ENCODE measurements around the gene MATN1.
A peak's percentile ranks its signal among the peaks of the same experiment; 100 is the strongest.

Gene MATN1

DNA sequence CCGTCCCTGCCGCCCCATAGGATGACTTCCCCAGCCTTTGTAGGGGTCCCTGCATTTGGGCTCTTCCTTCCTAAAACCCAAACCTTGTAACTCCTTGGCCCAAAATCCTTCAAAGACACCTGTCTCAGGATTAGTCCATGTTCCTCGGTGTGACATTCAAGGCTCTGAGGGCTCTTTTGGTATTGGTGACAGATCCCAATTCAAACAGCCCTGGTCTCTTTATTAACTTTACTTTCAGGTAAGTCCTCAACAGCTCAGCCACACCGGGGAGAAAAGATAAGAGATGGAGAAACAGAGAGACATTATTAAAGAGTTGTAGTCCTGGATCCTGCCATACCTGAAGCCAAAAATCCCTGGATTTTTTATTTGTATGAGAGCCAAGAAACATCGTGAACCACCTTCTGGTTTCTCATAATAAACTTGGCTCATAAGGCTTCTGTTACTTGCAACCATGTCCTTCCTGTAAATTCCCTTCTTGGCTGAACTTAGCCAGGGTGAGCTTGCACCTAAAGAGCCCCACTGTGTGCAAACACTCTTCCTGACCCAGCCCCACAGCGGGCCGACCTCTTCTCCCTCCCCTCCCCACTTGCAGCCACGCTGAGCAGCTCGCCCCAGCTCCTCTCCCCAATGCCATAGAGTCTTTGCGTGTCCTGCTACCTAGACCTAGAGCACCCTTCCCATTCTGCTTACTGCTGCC lies 7.9 kb upstream of the MATN1 start:
- DNase-seq (ENCODE audit: low read depth) = no peak

DNA sequence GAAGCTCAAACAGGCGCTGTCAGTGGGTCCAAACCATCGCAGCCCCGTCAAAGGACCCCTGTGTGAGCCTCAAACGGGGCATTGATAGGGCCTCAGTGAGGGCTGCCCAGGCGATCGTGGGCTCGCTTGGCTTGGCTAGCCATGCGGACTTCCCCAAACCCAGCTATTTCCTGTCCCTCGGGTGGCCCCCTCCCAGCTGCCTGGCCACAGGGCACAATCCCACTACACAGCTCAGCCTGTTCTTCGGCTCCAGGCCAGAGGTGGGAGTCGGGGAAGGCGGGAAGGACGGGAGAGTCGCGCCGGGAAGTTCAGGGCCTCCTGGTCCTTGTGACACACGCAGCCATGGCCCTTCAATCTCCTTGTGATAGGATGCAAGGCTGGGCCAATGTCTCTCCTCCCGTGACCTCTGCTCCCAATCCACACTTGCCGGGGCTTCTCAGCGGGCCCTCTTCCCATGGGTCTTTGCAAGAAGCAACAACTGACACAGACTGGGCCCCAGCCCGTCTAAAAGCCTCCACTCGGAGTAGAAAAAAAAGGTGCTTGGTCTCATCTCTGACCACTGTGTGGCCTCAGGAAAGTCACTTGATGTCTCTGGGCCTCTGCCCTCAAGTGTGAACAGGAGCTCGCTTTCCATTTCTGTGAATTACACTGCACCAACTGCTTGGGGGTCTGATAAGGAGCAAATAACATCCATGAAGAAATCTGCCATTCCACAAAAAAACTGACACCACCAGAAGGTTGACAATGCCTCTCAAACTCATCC lies 7.1 kb upstream of the MATN1 start:
- no peak for DNase-seq (ENCODE audit: low read depth)

DNA sequence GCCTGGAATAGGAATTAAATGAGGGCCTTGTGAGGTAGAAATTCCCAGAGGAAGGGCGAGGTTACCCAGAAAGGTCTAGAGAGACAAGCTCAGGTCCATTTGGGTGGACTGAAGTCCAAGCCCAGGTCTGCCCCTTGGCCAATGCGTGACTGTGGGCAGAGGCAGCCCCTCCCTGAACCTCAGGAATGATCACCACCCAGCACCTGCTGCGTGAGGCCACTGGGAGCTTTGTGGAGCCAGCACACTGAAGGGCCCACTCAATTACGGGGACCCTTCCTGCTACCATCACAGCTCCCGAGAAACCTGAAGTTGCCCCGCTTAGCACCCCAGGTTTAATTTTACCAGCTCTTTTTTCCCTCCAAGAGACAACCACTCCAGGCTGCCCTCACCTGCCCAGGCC lies 6.5 kb upstream of the MATN1 start:
- no peak for DNase-seq (ENCODE audit: low read depth)

DNA sequence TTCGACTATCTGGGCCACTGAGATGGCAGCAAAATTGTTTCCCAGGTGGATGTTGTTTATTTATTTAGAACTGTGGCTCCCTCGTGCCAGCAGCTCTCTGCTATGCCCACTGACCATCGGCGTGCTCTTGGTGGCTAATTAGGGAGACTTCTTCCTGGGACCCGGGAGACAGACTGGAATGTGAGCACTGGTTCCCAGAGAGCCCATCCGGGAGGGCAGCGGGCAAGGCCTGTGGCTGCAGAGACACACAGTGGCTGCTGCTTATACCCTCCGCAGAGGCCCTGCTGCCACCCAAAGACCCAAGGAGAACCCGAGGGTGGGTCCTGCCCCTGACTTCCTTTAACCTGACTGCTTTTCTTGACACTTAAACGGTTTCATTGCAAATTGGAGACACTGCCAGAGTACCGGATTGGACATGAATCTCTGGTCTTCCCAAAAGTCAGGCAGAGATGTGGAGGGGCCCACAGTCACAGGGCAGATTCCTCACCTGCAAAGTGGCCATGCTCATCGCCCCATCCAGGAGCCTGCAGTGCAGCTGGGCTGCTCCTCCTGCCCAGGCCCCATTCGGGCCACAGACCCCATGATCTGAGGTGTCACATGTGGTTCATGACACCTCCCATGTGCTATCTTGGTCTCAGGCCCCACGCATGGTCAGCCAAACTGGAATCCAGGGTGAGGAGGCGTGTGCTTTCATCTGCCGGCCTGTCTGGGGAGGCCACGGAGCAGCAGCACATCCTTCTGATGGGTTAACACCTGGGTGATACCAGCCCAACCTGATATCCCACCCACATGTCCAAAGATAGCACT lies 5.7 kb upstream of the MATN1 start:
- DNase-seq (ENCODE audit: low read depth) = no peak

DNA sequence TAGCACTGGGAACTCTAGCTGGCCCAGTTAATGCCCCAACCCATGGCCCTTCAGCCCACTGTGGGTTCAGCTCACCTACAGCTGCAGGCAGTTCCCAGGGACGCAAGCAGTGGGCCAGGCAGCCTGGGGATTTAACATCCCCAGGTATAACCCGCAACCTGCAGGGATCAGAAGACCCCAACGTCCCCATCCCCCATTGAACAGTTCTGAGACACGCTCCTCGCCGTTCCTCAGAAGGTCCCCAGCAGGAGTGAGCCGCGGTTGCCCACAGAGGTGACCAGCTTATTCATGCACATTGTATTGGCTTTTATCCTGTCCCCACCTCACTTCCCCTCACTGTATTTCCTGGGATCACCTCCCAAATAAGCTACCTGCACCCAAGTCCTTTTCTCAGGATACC lies 5.0 kb upstream of the MATN1 start:
- no peak for DNase-seq (ENCODE audit: low read depth)

DNA sequence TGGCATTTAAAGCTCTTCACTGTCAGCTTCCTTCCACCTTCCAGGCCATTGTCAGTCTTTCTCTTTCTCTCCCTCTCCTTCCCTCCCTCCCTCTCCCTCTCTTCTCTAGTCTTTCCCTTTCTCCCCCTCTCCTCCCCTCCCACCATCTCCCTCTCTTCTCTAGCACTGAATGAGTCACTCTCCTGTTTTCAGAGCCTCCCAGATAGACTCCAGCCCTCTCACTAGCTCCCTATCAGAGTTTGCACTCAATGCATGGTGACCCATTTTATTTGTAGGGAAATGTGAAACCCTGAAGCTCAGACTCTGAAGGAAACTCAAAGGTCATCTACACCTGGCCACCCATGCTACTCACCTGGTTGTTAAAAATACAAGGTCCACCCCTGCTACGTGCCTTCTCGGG lies 4.4 kb upstream of the MATN1 start:
- no peak for DNase-seq (ENCODE audit: low read depth)

DNA sequence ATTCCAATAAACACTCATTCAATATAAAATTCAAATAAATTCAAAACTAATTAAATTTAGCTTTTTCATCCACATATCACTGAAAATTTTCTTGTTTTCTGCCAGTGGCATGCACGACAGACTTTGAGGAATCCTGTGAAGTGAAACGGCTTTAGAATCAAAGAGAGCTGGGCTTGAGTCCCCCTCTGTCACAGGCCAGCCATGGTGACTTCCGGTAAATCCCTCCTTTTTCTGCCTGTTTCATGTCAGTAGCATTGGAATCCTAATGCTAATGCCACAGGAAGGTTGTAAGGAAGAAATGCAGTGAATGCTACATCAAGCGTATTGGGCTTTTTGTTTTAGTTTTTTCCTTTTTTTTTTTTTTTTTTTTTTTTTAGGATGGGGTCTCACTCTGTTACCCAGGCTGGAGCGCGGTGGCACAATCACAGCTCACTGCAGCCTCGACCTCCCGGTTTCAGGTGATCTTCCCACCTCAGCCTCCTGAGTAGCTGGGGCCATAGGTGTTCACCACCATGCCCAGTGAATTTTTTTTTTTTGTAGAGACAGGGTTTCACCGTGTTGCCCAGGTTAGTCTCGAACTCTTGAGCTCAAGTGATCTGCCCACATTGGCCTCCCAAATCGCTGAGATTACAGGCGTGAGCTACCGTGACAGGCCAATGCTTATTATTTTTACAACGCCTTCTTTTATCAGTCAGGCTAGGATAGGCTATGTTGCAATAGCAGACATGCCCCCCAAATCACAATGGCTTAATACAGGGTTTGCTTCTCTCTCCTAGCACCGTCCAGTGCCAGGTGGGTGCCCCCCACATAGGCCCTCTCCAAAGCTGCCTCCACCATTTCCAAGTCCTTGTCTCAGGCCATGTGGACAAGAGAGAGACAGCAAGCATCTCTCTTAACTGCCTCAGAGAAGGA lies 3.6 kb upstream of the MATN1 start:
- no peak for DNase-seq (ENCODE audit: low read depth)

DNA sequence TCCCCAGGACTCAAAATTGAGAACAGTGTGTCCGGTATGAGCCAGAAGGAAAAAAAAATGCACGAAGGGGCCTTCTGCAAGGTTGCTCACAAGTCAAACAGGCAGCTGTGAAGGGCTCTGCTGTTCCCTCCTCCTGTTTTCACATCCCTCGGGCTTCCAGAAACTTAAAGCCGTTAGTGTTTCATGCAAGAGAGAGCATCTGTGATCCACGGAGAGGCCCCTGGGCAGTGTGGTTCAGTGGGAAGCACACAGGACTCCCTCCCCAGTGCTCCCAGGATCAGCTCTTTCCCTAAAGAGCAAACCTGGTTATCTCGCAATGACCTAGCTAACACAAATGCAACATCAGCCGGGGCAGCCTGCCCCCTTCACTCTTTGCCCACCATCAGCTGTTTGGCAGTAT lies 2.9 kb upstream of the MATN1 start:
- DNase-seq (ENCODE audit: low read depth) = no peak

DNA sequence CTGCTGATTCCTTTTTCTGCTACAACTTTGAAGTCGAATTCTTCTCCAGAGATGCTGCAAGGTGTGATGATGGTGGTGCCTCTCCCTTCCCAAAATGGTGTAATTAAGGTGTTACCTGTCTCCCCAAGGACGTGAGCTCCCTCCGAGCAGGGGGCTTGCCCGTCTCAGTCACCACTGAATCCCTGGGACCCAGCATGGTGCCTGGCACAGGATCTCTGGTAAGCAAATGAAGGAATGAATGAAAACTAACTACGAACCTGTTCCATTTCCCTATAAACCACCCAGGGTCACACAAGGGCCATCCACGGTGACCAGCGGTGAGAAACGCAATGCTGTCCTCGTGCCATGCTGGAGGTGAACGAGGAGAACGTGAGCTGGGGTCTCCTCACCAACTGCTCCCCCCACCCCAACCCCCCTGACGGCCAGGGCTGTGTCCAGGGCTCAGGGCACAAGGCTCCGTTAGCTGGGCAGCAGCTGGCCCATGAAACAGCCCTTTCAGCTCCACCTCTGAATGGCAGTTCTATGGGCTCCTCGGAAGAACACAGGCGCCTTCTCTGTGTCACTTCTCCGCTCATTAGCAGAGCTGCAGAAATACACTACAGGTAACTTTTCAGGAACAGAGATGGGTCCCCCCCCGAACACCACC lies 2.2 kb upstream of the MATN1 start:
- no peak for DNase-seq (ENCODE audit: low read depth)

DNA sequence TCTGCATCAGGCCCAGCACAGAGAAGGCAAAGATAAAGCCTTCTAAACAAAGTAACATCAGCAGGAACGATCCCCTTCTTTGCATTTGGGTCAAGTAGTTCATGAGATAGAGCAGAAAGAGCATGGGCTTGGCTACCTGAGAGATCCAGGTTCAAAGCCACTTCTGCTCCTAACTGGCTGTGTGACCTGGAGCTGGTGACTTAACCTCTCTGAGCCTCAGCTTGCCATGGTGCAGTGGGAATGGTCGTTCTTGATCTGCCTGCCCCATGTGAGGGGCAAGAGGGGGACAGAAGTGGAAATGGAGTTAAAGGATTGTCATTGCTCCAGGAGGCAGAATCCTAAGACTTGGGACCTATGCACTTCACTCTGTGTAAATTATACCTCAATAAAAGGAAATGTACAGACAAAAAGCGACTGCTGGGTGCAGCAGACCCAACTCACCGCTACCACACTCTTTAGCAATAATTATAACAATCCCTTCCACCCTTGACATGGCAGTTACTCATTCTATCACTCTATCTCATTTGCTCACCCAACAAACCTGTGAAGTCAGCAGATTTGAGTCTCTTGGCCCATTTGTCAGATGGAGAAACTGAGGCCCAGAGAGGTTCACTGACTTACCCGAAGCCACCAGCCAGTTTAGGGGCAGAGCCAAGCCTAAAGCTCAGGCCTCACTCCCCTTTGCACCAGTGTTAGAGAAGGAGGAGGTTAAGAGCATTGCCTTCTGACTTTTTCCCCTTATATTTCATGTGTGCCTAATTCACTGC lies 1.5 kb upstream of the MATN1 start:
- no peak for DNase-seq (ENCODE audit: low read depth)

DNA sequence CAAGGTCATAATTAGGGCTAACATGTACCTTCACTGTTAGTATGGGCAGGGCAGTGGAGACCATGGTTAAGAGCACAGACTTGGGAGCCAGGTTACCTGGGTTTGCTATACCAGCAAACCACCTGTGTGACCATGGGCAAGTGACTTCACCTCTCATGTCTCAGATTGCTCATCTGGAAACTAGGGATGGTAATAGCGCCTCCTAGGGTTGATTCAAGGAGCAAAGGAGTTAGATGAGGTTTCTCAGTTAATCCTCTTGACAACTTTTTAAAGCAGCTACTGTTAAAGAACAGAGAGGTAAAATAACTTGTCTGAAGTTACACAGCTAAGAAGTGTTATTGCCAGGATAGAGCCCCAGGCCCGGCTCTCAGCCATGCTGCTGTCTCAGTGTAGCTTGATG lies 790 bp upstream of the MATN1 start:
- no peak for DNase-seq (ENCODE audit: low read depth)

DNA sequence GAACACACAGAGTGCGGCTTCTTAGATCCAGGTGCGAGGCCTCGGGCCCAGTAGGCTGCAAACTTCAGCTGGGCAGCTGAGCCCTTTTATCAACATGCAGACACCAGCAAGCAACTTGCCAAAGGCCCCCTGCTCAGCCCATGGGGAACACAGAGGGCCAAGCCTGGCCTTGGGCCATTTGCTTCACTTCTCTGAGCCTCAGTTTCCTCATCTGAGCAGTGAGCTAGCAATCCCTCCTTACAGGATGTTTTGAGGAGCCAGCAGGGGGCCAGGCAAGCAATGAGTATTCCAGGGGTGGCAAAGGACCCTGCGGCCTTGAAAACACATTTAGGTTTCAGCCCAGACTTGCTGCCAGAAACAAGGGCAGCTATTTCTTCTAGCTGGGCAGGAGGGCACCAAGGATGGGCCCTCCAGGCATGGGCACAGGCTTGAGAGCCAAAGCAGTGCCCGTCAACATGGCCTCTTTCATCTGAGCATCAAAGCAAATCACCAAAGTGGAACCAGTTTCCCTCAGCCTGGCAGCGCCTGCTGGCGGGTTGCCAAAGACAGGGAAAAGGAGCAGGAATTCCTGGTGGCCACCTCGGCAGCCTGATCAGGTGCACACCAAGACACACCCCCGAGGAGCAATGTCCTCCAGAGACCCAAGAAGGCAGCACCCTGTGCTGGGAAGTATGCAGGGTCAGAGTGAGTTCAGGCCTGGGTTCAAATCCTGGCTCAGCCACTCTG lies 1.4 kb downstream of the MATN1 start:
- DNase-seq (ENCODE audit: low read depth) = no peak

DNA sequence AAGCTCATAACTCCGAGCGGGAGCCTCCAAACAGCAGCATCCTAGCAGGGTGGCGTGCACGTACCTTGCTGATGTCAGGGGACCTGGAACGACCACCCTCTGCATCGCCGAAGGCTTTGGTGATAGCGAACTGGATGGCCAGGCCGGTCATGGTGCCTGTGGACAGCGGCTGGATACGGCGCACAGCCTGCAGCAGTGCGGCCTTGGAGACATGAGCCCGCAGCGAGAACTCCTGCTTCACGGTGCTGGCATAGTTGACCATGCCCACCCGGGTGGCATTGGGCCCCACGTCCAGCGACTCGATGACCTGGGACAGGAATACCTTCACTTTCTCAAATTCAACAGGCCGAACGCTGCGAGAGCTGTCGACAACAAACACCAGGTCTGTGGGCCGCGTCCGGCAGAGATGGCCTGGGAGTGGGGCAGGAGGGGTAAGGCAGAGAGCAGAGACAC lies 2.0 kb downstream of the MATN1 start:
- DNase-seq (ENCODE audit: low read depth) = no peak

DNA sequence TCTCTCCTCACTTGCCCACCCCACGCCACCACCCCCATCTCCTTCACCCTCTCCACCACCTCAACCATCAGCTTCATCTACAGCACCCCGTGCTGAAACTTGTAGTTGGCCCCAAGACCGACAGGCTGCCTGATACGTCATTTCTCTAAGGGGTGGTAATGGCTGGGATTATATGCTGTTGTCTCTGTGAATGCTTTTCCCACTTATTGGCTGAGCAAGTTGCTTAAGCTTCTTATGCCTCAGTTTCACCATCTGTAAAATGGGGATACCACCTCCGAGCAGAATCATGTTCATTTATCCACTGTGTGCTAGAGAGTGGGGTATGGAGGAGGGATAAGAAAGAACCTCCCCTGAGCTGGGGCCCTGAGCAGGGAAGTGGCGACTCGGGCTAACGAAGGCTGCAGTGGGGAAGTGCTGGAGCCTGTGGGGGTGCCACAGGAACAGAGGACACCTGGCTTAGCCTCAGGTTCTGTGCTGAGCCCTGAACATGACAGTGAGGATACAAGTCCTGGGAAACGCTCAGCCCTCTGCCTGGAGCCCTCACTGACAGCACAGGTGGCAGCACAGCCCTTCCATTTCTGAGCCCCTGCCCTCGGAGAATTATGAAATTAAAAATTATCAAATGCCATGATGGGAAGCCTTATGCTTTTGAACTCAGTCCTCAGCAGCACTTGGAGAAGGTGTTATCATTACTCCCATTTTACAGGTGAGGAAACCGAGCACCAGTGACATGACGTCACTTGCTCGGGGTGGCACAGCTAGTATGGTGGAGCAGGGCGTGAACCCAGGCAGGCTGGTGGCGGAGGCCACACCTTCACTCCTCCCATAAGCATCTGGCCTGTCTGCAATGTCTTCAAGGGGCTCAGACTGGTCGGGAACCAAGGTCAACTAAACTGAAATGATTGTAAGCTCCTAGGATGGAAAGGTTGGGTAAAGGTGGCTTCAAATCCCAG lies 2.8 kb downstream of the MATN1 start:
- no peak for DNase-seq (ENCODE audit: low read depth)

DNA sequence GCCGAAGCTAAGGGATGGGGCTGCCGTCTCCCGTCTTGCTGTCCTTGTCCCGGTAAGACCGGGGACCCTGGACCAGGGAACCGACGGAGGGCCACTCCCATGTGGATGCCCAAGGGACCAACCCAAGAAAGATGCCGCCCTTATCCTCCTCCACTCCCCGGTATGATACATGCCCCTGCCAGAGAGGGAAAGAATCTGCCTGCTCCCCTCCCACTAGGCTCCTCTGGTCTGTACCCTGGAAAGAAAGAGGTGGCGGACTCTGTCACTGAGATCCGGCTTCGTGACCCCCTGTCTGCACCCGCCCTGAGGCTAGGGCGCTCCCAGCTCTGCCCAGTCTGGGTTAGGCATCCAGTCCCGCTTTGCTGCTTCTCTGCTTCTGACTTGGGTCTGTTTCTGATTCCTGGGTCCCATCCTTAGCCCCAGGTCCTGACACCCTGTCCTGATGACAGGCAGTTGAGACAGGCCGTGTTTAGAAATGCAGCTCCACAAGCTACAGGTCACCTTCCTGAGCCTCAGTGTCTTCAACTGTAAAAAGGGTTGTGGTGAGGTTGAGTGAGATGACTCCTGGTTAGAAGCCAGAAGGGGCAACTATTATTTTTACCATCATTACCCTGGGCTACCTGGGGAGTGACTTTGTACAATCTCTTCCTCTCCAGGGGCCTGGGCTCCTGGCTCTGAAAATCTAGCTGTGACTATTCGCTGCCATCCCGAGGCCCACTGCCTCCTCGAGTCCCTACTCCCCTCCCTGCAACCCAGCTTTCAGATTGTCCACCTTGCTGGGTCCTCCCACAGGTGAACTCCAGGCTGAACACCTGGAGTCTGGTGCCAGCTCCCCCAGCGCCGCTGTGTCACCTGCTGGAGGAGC lies 3.7 kb downstream of the MATN1 start:
- DNase-seq (ENCODE audit: low read depth) = no peak

DNA sequence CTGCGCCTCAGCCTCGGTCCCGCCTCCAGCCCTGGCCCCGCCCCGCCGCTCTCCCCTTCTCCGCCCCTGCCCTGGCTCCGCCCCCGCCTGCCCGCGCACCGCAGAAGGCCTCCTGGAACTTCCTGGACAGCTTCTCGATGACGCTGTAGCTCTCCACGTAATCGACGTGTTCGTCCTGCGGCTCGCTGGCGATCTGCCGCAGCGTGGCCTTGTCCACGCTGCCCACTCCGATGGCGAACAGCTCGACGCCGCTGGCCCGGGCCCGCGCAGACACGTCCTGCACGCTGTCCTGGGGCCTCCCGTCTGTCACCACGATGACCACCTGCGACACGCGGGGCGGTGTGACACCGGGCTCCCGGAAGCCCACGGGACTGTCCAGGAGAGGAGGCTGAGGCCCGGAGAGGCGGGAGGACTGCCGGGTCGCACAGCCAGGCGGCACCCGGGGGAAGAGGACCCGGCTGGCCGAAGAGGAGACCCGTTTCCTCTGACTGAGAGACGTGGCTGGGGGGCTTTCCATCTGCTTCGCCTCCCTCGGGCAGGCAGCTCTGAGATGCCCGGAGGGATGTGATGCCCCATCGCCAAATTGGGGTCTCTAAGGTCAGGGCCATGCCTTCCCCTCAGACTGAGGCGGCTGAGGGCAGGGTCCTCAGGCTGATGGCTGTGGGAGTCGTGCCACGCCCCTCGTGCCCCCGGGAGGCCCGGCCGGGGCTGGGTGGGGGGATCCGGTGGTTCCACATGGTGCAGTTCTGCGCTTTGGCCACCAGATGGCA lies 4.6 kb downstream of the MATN1 start:
- peak; percentile 76 for DNase-seq (ENCODE audit: low read depth)

DNA sequence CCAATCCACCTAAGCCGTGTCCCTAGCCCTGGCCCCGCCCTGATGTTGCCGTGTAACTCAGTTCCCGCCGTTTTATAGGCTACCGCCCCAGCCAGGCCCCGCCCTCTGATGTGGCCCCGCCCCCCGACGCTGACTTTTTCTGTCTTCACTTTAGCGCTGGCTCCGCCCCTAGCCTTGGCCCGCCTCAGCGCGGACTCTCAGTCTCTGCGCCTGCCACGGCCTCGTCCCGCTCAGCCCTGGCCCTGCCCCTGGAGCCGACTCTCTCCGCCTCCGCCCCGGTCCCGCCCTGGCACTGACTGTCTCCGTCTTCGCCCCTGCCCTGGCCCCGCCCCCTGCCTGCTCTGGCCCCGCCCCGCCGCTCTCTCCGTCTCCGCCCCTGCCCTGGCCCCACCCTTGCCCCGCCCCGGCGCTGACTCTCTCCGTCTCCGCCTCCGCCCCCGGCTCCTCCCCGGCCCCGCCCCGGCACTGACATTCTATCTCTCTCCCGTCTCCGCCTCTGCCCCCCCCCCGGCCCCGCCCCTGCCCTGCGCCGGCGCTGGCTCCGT lies 5.2 kb downstream of the MATN1 start:
- peak; percentile 99 for DNase-seq (ENCODE audit: low read depth)
